ENCODE measurements around the gene ANKMY1.

GRCh38 chr2:240491483-240491882 lies 66.3 kb downstream of the ANKMY1 start:
- no peak for TF ChIP-seq ZNF274 (IDR thresholded peaks at IDR 0.05; ENCODE audit: low read depth, low read length)
- TF ChIP-seq YY1 (IDR thresholded peaks at IDR 0.05; ENCODE audit: insufficient read depth, insufficient read length): no peak

Data from NT2/D1 (cell line).